Stimulated activated CD8-positive, alpha-beta memory T cell treated with anti-CD3 and anti-CD28 coated beads, Interleukin-15, amount 100 ng/mL, for 48 hours (primary cell): Measurements from ENCODE around the gene FDX2.

Experiments
- DNase-seq, 2 donors: peaks; one replicate each; pipeline ENCODE4 v3.0.0-alpha.2; 2020; ENCODE audit warnings: low read depth in 2 of 2

Gene FDX2

DNA sequence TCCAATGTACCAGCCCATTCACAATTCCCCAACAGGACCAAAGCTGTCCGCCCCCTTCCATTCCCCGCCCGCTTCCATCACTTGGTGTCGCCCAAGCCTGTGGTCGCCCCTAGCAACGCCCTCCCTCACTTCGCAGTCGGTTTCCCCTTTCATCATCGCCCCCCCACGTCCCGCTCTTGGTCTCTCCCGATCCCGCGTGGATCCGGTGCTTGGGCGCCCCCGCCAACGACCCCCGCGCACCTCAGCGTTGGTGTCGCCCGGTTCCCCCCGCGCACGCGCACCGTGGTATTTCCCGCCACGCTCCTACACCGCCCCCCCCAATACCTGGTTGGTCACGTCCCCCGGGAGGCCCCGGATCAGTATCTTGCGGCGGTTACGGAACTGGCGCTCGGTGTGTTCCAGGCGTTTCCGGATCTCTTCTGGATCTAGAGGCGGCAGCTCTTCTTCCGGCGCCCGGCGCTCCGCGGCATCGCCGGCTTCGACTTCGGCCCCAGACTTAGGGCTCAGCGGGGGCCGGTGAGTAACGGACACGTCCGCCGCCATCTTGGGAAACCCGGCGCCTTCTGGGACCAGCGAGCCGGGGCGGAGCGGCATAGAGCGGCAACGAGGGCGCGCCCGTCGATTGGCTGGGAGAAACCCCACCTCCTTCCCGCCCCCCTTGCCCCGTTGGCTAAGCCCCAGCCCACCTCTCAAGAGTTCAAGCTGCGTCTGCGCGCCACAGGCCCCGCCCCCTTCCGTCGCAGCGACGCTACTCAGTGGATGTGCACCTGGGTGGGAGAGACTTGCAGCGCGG, 17.3 kb upstream of the FDX2 start, which contains the start of gene RAVER1:
Gene RAVER1 (minus strand): TSS at position 565 of the 793 bp plus-strand sequence. CDS start 22 bp downstream, at position 543.
- DNase-seq, result peak; percentile 98

DNA sequence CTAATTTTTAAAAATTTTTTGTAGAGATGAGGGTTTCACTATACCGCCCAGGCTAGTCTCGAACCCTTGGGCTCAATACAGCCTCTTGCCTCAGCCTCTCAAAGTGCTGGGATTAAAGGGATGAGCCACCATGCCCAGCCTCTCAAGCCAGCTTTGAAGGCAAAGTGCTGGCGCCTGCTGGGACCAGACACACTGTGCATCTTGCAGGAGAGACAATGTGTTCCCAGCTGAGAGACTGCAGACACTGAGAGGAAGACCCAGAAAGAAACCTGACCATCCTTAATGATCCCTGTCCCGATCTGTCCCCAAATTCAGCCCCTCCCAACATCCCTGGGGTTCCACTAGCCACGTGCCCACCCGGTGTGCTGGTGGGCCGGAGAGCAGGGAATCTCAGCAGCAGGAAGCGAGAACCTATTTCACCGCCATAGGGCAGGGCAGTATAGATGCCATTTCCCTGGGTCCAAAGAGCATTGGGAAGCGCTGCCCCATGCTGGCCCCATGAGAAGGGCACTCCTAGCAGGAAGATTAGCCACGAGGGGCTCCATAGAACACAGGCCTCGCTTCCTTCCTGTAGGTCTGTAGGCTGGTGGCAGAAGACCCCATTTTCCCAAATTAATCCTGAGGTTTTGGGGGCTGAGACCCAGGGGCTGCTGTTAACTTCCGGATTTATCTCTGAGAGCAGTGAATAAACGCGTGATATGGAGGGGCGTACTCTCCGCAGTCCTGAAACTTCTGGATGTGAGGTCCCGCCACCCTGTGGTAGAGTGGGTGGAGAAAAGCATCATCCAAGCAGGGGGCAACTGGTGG, 16.5 kb upstream of the FDX2 start:
- DNase-seq, result no peak

DNA sequence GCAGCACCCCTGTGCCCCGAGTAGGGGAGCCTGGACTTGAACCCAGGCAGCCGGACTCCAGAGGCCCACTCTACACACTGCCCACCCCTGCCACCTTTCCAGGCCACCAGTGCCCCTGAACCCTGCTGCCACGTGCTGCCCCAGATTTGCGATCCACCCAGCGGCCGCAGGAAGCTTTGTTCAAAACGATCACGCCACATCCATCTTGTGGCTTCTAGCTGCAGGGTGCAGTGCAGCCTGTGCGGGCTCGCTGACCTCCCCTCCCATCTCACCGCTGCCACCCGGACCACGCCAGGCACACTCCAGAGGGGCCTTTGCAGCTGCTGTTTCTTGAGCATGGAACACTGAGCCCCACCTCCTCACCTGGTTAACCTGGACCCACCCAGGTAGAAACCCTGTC, 13.7 kb upstream of the FDX2 start:
- no peak for DNase-seq

DNA sequence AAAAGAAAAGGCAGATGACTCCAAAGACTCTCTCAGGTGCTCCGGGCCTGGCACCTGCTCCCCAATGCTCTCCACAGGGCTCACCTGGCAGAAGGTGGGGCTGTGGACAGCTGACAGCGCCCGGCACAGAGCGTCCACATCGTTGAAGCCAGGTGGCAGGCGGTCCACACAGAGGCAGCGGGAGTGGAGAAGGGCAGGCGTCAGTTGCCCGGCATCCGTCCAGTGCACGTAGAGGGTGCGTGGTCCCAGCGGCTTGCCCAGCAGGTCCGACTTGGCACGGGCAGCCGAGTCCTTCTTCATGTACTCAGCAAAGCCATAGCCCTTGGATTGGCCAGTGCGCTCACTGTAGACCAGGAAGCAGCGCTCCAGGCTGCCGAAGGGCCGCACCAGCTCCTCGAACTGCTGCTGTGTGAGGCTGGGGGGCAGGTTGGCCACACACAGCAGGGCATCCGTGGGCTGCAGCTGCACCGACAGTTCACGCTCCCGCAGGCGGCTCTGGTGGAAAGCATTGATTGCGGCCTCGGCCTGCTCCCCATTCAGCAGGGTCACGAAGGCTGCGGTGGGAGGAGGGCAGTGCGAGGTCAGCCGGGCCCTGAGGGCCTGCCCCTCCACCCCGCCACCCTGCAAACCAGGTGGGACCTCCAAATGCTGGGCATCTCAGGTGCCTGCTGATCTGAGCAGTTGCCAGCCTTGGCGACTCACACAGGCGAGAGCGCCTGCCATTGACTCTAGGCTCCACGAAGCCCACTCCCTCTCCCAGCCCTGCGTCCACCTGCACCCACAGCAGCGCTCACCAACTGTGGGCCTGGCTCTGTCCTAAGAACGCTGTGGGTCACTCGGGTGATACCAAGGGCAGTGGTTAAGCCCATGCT, 13.0 kb upstream of the FDX2 start:
- no peak for DNase-seq

DNA sequence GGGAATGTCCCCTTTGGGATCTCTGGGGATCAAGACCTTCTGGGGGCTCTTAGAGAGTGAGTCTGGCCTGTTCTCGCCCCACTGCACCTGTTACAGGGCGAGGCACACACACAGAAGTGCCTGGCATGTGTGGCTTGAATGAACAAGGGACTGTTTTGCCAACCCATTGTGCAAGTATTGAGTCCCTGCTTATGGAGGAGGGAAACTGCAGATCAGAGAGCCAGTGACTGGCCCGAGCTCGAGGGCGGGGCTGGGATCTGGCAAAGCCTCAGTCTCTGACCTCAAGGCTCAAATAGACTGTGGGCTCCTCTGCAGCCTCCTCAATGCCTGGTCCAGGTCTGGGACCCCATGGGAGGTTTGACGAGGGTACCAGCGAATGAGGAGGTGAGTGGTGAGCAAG, 12.0 kb upstream of the FDX2 start:
- no peak for DNase-seq

DNA sequence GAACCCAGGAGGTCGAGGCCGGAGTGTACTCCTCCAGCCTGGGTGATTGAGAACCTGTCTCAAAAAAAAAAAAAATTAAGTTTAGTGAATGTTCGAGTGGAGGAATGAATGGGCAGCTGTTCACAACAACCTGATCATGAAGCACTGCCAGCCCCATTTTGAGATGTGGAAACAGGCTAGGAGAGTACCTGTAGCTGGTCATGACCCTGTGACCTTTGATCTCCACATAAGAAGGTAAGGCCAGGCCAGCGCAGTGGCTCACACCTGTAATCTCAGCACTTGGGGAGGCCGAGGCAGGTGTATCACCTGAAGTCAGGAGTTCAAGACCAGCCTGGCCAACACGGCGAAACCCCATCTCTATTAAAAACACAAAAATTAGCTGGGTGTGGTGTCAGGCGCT, 9.9 kb upstream of the FDX2 start:
- DNase-seq, result no peak

DNA sequence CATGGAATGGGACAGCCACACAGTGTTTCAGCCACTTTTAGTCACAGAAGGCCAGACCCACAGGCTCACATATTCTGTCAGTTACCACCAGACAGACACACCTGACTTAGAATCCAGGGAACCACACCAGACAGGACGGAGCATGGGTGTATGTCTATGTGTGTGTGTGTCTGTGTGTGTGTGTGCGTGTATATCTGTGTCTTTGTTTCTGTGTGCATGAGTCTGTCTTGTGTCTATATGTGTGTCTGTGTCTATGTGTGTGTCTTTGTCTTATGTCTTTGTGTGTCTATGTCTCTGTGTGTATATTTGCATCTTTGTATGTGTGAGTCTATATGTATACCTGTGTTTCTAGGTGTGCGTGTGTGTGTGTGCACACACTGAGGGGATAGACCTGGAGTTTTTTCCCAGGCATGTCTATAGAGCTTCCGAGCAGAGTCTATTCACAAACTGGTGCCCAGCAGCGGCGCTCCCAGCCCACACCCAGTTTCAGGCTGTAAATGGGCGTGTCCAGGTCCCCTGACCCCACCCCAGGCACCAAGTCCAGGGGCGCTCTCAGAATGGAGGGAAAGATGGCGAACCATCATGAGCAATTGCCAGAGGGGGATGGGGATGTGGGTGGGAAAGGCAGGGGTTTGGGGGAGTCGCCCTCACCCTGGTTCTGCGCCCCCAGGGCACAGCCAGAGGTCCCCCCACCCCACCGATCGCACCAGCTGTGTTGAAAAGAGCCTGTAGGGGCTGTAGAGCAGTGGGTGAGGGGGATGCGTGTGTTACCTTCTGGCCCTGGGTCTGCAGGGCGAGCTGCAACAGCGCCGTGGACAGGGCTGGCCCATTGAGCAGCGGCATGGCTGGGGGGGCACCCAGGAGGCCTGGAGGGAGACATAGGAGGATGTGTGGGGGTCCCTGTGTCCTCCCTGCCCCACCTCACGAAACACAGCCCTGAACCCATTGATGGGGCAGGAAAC, 6.3 kb upstream of the FDX2 start:
- no peak for DNase-seq

DNA sequence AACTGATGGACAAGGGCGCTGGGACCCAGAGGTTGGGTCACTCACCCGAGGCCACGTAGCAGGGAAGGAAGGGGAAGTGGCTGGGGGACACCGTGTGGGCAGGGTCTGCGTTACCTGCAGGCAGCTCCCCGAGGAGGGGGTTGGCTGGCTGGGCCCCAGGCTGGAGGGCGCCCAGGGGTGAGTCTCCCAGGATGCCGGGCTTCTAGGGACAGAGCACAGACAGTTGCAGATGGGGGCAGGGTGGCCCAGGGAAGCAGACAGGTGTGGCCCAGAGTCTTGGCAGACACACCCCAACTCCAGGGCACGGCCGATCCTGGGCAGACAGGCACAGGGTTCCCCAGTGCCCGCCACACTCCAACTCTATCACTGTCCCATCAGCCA, 5.6 kb upstream of the FDX2 start:
- no peak for DNase-seq

DNA sequence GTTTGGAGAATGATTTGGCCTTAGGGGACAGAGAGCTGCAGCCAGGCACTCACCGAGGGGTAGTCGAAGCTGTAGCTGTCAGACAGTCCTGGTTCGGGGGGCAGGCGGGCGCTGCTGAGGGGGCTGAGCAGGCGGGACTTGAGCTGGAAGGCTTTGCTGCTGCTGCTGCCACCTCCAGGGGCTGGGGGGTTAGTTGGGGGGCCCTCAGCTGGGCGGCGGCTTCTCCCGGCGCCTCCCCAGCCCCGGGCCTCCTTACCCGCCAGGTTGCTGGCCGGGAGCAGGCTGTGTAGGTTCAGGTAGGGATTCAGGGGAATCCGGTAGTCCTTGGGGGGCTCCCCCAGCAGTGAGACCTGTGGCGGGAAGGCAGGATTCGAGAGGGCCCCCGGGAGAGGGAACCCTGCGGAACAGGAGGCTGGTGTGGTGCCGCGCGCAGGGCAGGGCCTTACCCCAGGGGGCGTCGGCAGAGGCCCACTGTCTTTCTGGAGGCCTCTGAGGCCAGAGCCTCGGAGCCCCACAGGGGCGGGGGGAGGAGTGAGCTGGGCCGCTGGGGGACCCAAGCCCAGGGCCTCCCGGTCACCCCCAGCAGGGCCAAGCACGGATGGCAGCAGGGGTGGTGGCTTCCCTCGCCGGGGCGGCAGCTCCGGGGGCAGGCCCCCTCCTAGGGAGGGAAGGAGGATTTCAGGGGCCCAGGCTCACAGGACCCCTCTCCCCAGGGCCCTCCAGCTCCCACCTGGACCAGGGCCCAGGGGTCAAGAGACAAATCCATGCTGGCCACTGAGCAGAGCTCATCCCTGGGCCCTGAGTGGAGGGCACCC, 5.0 kb upstream of the FDX2 start:
- no peak for DNase-seq

DNA sequence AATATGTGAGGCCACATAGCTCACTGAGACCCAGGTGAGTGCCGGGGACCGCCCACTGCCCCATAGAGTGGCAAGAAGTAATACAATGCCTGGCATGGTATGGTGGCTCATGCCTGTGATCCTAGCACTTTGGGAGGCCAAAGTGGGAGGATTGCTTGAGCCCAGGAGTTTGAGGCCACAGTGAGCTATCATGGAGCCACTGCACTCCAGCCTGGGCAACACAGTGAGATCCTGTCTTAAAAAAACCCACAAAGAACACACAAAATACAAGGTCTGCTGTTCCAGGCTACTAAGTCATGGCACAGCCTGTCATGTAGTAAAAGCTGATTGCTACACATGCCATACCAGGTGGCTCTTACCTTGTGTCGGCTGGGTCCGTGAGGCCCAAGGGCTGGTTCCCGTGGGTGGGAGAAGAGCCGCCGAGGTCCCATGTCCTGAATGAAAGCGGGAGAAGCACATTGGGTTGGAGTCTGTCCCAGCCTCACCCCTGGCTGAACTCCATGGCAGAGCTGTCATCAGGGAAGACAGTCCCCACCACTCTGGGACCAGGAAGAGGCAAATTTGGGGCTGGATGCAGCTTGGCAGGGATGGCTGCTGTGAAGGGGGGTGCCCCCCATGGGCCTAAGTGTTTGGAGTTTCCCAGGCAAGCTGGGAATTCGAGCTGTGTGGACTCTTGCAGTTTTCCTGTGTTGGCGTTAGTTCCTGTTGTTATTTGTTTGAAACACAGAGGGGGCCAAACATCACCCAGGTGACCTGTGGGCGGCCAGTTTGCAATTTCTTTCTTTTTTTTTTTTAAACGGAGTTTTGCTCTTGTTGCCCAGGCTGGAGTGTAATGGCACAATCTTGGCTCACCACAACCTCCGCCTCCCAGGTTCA, 3.2 kb upstream of the FDX2 start:
- no peak for DNase-seq

DNA sequence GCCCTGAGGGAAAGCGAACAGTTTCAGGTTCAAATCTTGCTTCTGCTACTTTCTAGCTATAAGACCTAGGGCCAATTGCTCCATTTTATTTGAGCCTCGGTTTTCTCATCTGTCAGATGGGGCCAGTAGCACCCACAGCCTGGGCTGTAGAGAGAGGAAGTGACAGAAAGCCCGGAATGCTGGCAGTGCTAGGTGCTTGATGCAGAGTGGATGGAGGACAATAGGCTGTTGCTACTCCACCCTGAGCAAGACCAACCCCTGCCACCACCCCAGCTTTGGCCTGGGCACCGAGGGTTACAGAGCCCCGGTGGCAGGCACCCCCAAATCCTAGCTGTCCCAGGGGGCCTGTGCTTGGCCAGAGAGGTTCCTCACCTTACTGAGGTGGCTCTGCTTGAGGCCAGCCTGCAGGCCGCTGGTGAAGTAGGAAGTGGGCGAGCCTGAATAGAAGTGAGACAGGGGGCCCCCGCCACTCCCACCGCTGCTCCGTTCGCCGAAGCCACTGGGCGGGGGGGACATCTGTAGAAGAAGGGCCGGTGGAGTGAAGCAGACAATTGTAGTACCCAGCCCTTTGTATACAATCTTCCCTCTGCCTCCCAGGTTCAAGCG, 2.1 kb upstream of the FDX2 start:
- no peak for DNase-seq

DNA sequence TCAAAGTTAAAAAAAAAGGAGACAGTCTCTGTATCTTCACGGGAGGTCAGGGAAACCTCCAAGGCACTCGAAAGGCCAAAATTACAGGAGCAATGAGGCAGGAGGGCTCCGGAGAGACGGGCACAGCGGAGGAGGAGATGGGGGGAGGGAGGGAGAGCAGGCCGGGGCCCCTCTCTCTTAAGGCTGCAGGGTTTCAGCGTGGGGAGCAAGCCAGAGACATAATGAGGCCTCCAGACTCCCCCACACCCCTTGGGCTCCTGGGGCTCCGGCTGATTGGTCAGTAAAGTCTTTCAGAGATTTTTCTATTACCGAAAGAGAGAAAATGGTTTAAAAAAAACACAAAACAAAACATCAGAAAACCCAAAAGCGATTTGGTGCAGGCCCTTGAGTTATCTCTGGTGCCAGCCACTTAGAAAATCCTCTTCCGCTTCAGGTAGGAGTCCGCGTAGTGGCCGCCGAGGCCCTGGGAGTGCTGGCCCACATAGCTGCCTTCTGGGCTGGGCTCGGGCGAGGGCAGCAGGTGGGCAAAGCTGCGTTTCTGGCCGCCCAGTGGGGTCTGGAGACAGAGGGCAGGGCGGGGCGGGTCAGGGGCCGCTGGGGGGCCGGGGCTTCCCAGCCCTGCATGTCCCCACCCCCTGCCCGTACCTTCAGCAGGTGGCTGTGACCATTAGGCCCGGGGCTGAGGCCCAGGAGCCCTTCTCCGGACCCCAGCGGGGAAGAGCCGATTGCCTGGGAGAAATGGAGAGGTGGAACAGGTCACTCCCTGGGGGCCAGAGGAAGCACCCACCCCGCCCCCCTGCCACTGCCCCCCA, 1.4 kb upstream of the FDX2 start:
- DNase-seq, result no peak

DNA sequence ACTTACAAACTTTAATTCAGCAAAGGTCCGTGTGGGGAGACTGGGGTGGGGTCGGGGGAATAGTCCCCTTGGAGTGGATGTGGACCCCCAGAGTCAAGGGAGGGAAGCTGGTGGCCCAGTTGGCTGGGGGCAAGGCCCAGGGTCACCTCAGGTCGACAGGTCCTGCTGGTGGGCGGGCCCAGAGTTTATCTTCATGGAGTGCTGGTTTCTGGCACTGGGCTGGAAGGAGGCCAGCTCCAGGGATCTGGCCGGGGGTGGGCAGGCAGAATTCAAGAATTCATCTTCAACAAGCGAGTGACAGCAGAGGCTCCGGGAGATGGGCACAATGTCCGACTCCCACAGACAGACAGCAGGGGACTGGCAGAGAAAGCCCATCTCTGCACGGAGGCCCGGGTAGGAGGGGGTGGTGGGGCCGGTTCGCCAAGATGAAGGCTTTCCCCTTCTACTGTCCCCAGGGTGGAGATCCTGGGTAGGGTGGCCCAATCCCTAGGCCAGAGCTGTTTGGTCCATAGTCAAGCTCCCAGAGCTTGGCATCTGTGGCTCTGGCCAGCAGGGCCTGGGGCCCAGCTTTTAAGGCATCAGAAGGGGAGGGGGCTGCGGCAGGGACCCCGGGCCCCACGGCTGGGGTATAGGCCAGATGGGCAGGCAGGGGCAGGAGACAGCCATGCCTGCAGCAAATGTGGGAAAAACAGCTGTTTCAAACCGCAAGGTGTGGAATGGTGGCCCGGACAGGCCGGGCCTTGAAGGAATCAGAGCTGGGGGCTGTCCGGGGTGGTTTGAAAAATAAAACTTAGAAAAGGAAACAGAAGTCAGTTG, 622 bp upstream of the FDX2 start:
- no peak for DNase-seq

DNA sequence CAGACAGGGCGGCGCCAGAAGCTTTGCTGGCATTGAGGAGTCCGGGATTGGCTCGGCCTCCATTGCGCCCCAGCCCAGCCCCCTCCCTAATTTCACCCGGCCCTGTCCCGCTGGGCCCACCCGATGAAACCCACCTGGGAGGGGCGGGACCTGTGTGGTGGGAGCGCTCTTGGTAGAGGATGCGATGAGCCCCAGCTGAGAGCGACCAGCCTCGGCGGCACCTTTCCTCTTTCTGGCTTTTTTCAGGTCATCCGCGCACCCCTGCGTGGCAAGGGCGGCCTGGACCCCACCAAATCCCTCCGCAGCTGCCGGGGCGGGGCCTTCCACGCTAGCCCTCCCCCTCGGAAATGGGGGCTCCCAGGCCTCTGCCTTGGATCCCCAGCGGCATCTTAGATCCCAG, 6.4 kb downstream of the FDX2 start, which contains the start of gene ZGLP1:
Gene ZGLP1 (minus strand): TSS at position 393 of the 400 bp plus-strand sequence.
- no peak for DNase-seq

DNA sequence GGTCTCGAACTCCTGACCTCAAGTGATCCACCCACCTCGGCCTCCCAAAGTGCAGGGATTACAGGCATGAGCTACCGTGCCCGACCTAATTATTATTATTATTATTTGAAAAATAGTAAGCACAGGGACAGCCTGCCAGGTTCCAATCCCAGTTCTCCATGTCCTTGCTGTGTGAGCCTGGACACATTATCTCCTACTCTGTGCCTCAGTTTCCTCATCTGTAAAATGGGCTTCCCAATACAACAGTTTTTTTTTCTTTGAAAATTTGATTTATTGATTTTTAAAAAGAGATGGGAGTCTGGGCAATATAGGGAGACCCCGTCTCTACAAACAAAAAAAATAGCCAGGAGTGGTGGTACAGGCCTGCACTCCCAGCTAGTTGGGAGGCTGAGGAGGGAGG, 9.5 kb downstream of the FDX2 start:
- no peak for DNase-seq

DNA sequence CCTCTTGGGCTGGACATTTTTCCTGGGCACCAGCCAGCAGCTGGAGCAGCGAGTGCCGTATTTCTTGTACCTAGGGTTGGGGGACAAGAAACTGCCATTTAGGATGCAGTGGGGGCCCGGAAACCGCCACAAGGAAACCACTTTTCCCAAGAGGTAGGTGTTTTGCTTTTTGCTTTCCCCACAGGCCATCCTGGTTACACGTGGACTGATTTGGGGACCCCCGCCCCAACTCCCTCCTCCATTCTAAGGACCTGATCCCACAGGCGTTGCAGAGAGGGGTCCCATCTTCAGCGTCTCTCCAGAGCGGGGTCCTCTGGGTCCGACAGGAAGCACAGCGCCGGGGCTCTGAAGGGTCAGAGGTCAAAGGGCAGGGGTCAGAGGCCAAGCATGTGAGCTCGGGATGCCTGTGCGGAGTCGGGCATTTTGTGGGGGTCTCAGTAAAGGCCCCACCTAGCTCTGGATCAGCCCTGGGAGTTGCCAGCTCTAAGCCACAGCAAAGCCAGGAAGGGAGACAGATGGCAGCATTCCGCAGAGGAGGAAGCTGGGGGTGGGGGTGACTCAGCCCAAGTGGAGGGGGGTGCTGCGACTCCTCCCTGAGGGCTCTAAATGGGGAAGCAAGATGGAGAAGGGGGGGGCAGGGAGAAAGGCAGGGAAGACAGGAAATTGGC, 10.5 kb downstream of the FDX2 start:
- DNase-seq, result no peak
